ENCODE results near the gene SGIP1. TPM values are rescaled to one million over a fixed set of nuclear protein-coding genes. Genes with fewer than 3 reads are reported as not detected.

Gene SGIP1
- polyA plus RNA-seq, 3 donors, result not detected

DNA sequence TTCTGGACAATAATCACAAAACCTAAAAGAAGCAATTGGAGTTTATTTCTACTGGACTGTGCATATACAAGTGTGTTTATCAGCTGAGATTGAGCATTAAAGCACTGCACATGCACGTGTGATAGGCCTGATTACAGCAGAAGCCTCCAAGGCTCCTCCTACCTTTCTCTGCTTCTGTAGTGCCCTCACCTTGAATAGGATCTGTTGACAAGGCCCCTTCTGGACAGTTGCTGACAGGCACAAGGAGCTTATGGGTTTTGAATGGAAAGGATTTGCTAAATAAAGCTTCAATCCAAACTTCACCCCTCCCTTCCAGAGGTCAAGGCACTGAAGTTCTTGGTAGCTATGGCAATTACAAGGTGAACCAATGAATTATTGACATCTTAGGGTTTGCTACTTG lies 7.9 kb upstream of the SGIP1 start:
- Mint-ChIP-seq H3K4me1 (no peaks in the 10 kb centered on the region), H3K36me3 (no peaks in the 10 kb centered on the region), H3K27me3 (ENCODE audit: low read depth in 3 of 3) (peaks cover 0 to under 1% (median under 1%) of the 10 kb centered on the region in 3 donors), H3K9me3 (no peaks in the 10 kb centered on the region), H3K4me3 (no peak overlapping the region), H3K27ac (no peak overlapping the region)
- Histone ChIP-seq H3K4me3 (replicated peaks in 1 of 3; ENCODE audit: low read depth in 2 of 3, low read length in 3 of 3) (no peak overlapping the region), H3K9ac (ENCODE audit: insufficient read depth, low read length, poor library complexity, severe bottlenecking) (no peak overlapping the region), H3K9me3 (replicated peaks in 1 of 2; ENCODE audit: control insufficient read depth in 1 of 2, insufficient read depth in 1 of 2, low read length in 2 of 2) (no peaks in the 10 kb centered on the region), H3K4me1 (ENCODE audit: control insufficient read depth in 1 of 2, insufficient read depth in 2 of 2, low read length in 2 of 2) (no peaks in the 10 kb centered on the region), H3K27me3 (ENCODE audit: control insufficient read depth in 2 of 2, insufficient read depth in 2 of 2, low read length in 2 of 2) (no peaks in the 10 kb centered on the region), H3K4me2 (replicated peaks; ENCODE audit: extremely low read depth, low read length, poor library complexity, severe bottlenecking) (no peak overlapping the region), H3K79me2 (ENCODE audit: insufficient read depth, low read length) (no peaks in the 10 kb centered on the region), H3K27ac (ENCODE audit: low read depth in 1 of 2, low read length in 2 of 2) (no peak overlapping the region), H4K20me1 (ENCODE audit: insufficient read depth, low read length) (no peaks in the 10 kb centered on the region), H2AFZ (ENCODE audit: insufficient read depth, low read depth, low read length, poor library complexity, severe bottlenecking) (no peak overlapping the region), H3K36me3 (replicated peaks in 1 of 2; ENCODE audit: control insufficient read depth in 1 of 2, insufficient read depth in 2 of 2, low read length in 2 of 2) (no peaks in the 10 kb centered on the region)
- intact Hi-C loops (cut with micrococcal nuclease), result no loop called here
- TF ChIP-seq, protein P1, sequence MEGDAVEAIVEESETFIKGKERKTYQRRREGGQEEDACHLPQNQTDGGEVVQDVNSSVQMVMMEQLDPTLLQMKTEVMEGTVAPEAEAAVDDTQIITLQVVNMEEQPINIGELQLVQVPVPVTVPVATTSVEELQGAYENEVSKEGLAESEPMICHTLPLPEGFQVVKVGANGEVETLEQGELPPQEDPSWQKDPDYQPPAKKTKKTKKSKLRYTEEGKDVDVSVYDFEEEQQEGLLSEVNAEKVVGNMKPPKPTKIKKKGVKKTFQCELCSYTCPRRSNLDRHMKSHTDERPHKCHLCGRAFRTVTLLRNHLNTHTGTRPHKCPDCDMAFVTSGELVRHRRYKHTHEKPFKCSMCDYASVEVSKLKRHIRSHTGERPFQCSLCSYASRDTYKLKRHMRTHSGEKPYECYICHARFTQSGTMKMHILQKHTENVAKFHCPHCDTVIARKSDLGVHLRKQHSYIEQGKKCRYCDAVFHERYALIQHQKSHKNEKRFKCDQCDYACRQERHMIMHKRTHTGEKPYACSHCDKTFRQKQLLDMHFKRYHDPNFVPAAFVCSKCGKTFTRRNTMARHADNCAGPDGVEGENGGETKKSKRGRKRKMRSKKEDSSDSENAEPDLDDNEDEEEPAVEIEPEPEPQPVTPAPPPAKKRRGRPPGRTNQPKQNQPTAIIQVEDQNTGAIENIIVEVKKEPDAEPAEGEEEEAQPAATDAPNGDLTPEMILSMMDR (IDR thresholded peaks at IDR 0.05), result no peak
- no peak for DNase-seq
- no CpG with 5 or more reads among the region's 1 CpG for WGBS (ENCODE audit: insufficient coverage)

GRCh38 chr1:66526991-66527390 lies 7.0 kb upstream of the SGIP1 start:
- Histone ChIP-seq H3K27ac (ENCODE audit: low read depth in 1 of 2, low read length in 2 of 2) (no peak overlapping the region), H3K27me3 (ENCODE audit: control insufficient read depth in 2 of 2, insufficient read depth in 2 of 2, low read length in 2 of 2) (peaks cover 2% of the 10 kb centered on the region in 2 donors), H3K4me1 (ENCODE audit: control insufficient read depth in 1 of 2, insufficient read depth in 2 of 2, low read length in 2 of 2) (no peaks in the 10 kb centered on the region), H4K20me1 (ENCODE audit: insufficient read depth, low read length) (no peaks in the 10 kb centered on the region), H3K4me2 (replicated peaks; ENCODE audit: extremely low read depth, low read length, poor library complexity, severe bottlenecking) (no peak overlapping the region), H3K4me3 (replicated peaks in 1 of 3; ENCODE audit: low read depth in 2 of 3, low read length in 3 of 3) (no peak overlapping the region), H3K79me2 (ENCODE audit: insufficient read depth, low read length) (no peaks in the 10 kb centered on the region), H3K9ac (ENCODE audit: insufficient read depth, low read length, poor library complexity, severe bottlenecking) (no peak overlapping the region), H3K36me3 (replicated peaks in 1 of 2; ENCODE audit: control insufficient read depth in 1 of 2, insufficient read depth in 2 of 2, low read length in 2 of 2) (no peaks in the 10 kb centered on the region), H3K9me3 (replicated peaks in 1 of 2; ENCODE audit: control insufficient read depth in 1 of 2, insufficient read depth in 1 of 2, low read length in 2 of 2) (no peaks in the 10 kb centered on the region), H2AFZ (ENCODE audit: insufficient read depth, low read depth, low read length, poor library complexity, severe bottlenecking) (no peak overlapping the region)
- Mint-ChIP-seq H3K9me3 (no peaks in the 10 kb centered on the region), H3K27ac (no peak overlapping the region), H3K27me3 (ENCODE audit: low read depth in 3 of 3) (peaks cover 0 to 9% (median 3%) of the 10 kb centered on the region in 3 donors), H3K4me3 (no peak overlapping the region), H3K4me1 (no peaks in the 10 kb centered on the region), H3K36me3 (no peaks in the 10 kb centered on the region)
- TF ChIP-seq, protein P1 (IDR thresholded peaks at IDR 0.05), result no peak
- no CpG with 5 or more reads among the region's 2 CpGs for WGBS (ENCODE audit: insufficient coverage)
- intact Hi-C loops (cut with micrococcal nuclease), result no loop called here
- DNase-seq, result no peak

Measured in CD14-positive monocyte (primary cell).